Activated CD4-positive, alpha-beta T cell treated with anti-CD3 and anti-CD28 coated beads, Interleukin-2, amount 50 U/mL, for 16 hours (primary cell): ENCODE measurements around the gene YBX2.
"Not testable (repeated sequence)": the region's sequence is repeated elsewhere in the genome, so short reads cannot be mapped to it uniquely, and the experiment has no call there.

ENCODE experiments used
- DNase-seq: peaks from one replicate; pipeline ENCODE4 v3.0.0-alpha.2; 2020

The YBX2 gene

DNA sequence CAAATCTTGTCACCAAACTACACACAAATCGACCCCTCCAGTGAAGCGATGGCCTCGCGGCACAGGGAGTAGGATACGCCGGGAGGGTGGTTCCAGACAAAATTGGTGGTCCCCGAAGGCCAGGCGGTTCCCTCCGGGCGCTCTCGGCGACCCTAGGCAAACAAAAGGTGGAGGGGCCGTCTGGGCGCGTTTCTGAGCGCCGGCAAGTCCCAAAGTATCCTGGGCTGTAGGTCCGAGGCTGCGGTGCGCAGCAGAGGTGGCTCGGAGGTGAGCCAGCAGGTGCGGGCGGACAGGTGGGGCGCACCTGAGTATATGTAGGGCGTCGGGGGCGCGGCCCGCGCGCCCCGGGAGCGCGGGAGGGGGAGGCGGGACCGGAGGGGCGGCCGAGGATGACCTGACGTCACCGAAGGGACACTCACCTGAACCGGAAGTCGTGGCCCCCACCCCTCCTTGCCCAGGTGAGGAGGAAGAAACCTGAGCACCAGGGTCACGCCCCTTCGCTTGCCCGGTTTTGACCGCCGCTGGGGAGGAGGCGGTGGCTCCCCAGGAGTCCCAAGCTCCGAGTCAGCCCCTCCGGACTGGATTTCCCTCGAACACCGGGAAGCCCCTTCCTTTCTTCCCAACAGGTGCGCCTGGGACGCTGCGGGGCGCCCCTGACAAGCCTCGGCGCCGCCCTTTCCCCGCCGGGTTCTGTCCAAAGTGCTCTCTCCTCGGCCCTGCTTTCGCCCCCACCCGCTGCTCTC, 32.1 kb downstream of the YBX2 start, which contains the start of gene CLDN7:
Gene CLDN7, minus strand, starts transcription at position 287 of the 743 bp plus-strand sequence. CDS start 435 bp downstream, outside the sequence.
- DNase-seq: no peak

DNA sequence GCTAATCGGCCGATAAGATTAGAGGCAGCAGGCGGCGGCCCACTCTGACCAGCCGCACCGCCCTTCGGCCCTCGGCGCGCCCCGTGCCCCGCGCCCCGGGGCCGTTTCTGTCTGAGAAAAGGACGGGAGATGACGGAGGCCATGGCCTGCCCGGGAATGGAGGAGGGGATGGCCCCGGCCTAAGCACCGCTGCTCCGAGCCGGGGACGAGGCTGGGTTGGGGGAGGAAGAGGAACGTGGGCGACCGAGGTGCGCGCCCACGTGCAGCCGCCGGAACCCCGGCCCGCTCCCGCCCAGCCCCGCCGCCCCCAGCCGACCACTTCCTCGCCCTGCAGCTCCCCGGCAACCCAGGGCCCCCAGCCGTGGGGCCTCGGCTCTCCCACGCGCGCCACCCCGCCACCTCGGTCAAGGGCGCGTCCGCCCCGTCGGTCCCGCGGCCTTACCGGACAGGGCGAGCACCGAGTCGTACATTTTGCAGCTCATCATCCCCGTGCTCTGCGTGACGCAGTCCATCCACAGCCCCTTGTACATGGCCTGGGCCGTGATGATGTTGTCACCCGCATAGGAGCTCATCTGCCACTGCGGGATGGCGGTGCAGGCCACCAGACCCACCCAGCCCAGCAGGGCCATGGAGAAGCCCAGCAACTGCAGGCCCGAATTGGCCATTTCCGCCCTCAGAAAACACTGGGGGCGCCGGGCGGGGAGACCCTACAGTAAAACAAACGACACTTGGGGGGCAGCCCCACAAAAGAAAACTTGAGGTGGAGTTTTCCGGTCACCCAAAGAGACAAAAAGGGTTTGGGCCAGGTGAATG, 32.9 kb downstream of the YBX2 start:
- no peak for DNase-seq

DNA sequence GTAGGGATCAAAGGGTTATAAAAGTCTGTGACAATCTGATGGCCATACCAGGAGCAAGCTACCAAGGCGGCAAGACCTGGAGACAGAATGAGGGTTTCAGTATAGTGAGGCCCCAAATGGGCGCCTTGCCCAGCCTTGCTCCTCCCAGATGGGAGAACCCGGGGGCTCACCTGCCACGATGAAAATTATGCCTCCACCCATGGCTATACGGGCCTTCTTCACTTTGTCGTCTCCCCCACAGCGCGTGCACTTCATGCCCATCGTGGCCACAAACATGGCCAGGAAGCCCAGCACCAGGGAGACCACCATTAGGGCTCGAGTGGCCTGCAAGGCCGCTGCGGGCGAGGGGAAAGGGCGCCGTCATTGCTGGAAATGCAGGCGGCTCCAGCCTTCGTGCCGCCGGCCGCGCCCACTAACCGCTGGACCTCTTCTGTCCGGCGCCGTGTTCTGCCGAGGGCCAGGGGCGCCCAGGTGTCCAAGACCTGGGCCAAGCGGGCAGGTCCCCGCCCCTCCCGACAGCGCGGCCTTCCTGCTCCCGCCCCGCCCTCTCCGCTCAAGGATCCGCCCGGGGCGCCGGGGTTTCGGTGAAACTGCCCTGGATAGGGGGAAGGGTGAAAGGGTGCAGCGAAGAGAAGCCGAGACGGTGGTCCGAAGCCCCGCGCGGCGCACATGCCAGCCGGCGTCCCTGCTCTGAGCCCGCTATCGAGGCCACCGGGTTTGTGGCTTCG, 33.6 kb downstream of the YBX2 start:
- DNase-seq: no peak

DNA sequence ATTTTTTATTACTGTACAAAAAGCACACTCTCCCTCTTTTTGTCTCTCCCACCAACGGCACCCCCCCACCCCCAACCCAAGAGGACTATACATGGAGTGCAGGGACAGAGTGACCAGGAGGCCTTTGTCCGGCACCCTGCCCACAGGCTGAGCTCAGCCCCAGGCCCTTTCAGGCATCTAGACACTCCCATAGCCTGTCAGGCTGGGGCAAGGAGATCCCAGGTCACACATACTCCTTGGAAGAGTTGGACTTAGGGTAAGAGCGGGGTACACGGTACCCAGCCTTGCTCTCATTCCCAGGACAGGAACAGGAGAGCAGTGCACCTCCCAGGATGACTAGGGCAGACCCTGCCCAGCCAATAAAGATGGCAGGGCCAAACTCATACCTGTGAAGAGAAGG, 34.3 kb downstream of the YBX2 start:
- no peak for DNase-seq

DNA sequence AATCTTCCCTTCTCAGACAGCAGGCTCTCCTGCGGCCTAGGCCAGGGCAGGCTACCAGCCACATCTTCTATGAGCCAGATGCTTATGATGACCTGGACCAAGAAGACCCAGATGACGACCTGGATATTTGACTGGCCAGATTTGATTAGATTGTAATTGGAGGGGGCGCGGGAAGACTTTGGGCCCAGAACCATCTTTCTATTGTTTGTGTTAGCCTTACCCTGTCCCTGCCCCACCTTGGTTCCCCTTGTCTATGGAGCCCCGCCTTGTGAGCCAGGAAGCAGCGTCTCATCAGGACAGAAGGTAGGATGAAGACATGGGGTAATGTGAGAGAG, 34.9 kb downstream of the YBX2 start:
- no peak for DNase-seq

DNA sequence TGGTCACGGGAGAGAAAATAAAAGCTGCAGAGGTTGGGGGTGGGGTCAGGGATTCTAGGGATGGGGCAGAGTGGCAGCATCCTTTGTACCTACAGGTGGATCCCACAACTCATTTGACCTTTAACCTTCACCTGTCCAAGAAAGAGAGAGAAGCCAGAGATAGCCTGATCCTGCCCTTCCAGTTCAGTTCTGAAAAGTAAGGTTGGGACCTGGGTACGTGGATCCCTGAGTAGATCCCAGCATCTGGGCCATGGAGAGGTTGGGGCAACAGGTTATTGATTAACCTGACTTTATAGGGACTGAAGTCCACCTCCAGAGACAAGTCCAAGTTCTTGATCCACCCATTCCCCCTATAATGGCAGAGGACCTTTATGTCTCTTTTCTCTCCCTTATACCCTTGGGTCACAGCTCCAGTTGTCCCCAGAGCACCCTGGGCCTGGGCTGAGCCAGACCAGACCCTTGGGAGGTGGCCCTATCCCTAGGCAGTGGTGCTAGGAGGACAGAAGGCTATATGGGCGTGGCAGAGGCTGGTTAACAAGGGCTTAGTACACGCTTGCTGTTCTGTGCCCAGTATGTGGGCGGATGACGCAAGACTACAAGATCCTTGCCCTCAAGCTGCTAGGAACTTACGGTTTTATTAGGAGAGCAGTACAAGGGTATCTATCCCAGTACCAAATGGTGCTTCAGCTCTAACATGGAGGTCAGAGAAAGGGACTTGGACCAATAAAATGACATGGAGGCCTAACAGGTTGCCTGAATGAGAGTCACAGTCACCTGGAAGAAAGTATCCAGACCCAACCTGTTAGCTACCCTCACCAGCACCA, 35.5 kb downstream of the YBX2 start:
- DNase-seq: no peak

DNA sequence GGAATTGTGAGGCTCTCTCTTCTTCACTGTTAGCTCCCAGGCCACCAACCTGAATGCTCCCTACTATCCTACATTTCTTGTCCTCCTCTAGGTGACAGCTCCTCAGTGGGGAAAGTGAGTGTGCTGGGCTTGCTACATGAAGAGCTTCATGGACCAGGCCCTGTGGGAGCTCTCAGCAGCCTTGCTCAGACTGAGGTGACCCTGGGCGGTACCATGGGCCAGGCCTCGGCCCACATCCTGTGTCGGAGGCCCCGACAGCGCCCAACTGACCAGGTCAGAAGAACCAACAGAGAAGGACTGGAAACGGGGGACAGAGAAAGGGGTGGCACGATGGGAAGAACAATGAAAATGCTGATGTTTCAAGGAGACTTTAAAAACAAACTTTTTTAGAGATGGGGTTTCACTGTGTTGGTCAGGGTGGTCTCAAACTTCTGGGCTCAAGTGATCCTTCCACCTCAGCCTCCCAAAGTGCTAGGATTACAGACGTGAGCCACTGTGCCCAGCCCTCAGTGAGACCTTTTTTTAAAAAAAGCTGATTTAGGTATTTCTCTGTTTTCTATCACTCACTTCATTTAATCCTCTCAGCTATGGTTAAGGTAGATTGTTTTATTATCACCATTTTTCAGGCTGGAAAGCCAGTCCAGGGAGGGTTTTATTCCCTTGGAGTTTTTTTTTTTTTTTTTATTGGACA, 37.5 kb downstream of the YBX2 start:
- no peak for DNase-seq

DNA sequence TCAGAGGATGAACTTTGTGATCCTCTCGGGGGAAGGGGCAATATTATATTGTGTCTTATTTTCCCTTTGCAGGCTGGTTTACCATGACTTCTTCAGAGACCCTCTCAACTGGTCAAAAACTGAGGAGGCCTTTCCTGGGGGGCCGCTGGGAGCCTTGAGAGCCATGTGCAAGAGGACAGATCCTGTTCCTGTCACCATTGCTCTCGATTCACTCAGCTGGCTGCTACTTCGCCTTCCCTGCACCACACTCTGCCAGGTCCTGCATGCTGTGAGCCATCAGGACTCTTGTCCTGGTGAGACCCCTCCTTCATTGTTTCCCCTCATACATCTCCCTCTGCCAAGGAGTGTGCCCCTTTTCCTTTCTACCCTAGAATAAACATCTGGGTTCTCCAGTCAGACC, 39.9 kb downstream of the YBX2 start:
- no peak for DNase-seq

GRCh38 chr17:7253082-7253481, 41.4 kb downstream of the YBX2 start:
- DNase-seq: no peak

DNA sequence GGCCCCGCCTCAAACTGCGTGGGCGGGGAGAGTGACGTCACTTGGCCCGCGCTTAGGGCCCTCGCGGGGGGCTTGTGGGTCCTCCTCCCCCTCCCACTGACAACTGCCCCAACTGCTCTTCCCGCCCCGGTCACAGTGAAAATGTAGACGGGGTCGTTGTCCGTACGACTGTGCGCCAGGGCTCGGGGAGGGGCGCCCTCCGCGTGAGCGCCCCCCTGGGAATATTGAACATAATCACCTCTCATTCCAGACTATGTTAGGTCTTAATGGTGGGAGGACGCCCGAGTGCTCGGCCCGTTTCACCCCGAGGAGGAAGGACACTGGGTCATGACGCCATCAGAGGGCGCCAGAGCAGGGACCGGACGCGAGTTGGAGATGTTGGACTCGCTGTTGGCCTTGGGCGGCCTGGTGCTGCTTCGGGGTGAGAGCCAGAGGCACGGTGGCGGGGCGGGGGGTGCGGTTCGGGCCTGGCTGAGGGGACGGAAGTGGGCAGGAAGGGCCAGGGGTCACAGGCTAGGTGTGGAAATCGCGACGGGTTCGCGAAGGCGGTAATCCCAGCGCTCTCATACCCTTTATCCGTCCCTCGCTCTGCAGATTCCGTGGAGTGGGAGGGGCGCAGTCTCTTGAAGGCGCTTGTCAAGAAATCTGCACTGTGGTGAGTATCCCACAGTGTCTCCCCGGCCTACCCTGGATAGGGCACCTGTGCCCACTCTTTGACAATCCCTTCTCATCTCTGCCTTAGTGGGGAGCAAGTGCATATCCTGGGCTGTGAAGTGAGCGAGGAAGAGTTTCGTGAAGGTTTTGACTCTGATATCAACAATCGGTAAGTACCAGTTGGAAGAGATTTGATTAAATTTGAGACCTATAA, 42.0 kb downstream of the YBX2 start, which contains the start of gene ELP5:
Gene ELP5, plus strand, starts transcription at position 40 of the 868 bp plus-strand sequence. Its CDS starts 336 bp downstream, at position 376.
- peak; percentile 94 for DNase-seq

- peak; percentile 100 for DNase-seq
These were observed 42.7 kb downstream of the YBX2 start, which contains the start of gene CTDNEP1 for GRCh38 chr17:7251661-7252175. Gene CTDNEP1, minus strand, starts transcription at chr17:7251734. Its CDS starts 438 bp downstream, at chr17:7251296.

DNA sequence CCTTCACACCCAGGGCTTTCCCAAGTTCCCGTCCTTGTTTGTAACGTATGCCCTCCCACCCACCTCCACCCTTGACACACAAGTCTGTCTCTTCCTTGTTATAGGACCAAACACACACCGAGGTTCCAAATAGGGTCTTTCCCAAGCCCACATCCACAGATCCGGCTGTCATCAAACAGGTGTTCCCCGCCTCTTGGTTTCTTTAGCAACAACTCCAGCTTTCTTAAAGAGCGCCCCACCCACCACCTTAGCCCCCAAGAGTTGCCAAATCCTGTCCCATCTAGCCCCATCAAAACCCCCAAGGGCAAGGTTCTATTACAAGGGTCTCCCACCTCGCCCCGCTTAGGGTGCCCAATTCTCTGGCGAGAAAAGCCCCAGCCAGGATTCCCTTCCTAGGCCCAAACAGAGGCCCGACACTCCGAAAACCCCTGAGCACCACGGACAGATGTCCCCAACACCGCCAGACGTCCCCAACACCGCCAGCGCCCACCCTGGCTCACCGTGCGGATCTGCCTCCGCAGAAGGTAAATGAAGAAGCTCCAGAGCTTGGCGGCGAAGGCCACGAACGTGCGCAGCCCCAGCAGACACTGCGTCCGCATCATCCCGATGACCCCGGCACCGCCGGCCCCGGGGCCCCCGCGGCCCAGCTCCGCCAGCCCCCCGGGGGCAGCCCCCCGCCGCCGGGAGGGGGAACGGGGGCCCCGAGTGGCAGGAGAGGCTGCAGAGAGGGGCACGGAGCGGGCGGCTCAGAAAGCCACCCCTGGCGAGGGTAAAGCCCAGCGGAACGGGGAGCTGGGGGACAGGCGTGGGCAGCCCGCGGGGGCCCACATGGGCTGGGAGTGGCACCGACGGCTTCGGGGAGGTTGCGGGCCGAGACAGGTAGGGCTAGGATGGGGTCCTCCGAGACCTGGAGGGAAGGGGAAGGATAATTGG, 43.5 kb downstream of the YBX2 start:
- no peak for DNase-seq

- no peak for DNase-seq
These were observed 44.6 kb downstream of the YBX2 start for GRCh38 chr17:7249830-7250229.

GRCh38 chr17:7249214-7249613, 45.2 kb downstream of the YBX2 start:
- no peak for DNase-seq

DNA sequence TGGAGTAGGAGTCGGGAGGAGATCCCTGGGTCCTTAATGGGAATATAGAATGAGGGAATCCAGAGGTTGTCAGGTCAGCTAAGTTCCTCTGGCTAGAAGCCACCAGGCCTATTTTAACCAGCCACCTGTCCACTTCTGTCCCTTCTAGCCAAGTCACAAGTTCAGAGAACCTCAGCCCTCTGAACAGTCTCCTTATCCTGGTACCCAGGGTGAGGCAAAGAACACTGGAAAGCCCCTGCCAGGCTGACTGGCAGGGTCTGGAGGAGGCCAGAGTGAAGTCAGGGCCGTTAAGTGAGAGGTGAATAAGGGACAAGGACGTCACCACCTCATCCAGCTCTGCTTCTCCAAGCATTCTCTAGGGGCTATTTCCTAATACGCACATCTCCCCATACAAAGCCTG, 45.6 kb downstream of the YBX2 start:
- no peak for DNase-seq

DNA sequence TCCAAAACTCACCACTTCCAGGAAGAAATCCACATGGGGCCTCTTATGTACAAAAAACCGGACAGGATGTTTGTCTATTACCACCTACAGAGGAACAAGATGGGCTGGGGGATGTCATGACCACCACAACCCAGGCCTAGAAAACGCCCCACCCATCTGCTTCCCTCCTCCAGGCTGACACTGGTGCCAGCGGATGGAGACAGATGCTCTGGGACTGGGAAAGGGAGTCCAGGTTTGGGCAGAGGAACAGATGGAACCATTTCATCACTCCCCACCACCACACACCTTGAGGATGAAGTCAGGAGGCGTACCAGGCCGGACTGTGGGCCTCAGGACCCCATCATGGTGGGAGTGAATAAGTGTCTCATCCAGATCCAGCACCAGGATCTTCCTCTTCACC, 47.7 kb downstream of the YBX2 start:
- no peak for DNase-seq

DNA sequence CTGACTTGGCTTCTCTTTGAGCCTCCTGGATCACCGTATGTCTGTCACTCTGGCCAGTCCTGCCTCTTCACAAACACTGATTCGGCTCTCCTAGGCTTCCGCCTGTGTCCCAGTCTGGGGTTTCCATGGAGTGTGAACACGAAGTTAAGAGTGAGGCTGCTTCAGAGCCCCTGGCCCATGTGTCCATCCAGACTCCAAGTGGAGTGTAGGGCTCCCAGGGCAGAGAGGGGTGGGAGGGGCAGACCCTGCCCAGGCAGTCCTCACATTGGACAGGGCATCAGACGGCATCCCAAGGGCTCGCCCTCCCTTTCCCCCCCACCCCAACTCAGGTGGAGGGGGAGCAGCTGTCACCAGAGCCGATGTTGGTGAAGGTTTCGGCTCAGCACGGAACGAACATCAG, 50.6 kb downstream of the YBX2 start:
- not testable (repeated sequence) for DNase-seq

- no peak for DNase-seq
These were observed 51.0 kb downstream of the YBX2 start for GRCh38 chr17:7243453-7243729.

DNA sequence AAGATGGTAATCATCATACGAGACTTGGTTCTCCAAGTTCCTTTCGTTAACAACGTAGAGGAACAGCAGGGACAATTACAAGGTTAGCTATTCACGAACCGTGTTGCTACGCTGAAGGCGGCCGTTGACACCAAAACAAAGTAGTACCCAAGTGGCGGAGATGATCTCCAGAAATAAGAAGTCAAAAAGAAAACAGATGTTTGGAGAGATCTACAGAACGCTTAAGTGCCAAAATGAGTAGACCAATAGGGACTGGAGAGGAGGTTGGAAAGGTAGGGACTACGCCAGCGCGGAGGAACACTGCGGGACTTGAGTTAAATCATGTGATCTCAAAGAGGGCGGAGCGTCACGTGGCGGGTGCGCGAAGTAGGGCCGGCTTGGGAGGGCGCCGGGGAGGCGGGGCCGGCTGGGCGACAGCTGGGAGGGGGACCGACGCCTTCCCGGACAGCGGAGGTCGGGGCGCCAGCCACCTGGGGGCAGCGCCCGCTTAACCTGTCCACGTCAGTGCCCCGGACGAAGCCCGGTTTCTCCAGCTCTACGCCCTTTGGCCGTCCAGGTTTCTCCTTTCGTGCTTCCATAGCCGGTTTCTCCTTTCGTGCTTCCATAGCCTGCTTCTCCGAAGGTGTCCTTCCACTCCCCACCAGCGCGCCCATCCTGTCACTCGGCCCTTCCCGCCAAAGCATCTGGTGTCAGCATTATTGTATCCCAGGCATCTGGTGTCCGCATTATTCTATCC, 51.6 kb downstream of the YBX2 start:
- peak; percentile 91 for DNase-seq
